SU-DHL-6 (cell line): ENCODE measurements around the gene FRAT1.

Experiments
- EZH2phosphoT487 ChIP-seq: fragments of 200-600 bp; sonication (generic), shearing (Covaris generic); conservative IDR thresholded peaks from 2 replicates; pipeline ENCODE4 v1.6.1; 2018; ENCODE audit warnings: mild to moderate bottlenecking, antibody characterized with exemption, low read length, moderate library complexity, mixed read lengths
- TF ChIP-seq, protein P1 (sequence below): fragments of 200-600 bp; sonication (generic); IDR thresholded peaks from one replicate; pipeline ENCODE4 v1.5.1; 2017; ENCODE audit warnings: antibody characterized with exemption, mild to moderate bottlenecking, low read length, moderate library complexity; ENCODE audit not compliant: insufficient read depth, poor library complexity, severe bottlenecking

DNA sequence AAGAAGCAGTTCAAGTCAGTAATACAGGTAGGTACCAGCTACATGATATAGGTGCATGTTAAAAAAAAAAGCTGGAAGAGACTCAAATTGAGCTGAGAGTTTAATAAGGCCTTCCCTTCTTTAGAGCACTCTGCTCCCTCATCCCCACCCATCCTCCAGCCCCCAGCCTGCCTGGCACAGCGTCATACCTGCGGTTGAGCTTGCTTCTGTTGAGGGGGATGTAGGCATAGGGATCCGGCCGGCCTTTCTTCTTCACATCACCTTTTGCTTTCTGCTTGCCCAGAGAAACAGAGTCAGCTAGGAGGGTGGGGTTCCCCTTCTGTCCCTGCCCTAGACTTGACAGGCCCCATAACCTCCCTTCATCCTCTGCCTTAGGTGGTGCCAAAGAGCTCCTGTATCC lies 39.3 kb downstream of the FRAT1 start:
- TF ChIP-seq, protein P1, sequence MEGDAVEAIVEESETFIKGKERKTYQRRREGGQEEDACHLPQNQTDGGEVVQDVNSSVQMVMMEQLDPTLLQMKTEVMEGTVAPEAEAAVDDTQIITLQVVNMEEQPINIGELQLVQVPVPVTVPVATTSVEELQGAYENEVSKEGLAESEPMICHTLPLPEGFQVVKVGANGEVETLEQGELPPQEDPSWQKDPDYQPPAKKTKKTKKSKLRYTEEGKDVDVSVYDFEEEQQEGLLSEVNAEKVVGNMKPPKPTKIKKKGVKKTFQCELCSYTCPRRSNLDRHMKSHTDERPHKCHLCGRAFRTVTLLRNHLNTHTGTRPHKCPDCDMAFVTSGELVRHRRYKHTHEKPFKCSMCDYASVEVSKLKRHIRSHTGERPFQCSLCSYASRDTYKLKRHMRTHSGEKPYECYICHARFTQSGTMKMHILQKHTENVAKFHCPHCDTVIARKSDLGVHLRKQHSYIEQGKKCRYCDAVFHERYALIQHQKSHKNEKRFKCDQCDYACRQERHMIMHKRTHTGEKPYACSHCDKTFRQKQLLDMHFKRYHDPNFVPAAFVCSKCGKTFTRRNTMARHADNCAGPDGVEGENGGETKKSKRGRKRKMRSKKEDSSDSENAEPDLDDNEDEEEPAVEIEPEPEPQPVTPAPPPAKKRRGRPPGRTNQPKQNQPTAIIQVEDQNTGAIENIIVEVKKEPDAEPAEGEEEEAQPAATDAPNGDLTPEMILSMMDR: no peak
- TF ChIP-seq EZH2phosphoT487: no peak
